Right lobe of liver (tissue), 4 donors: ENCODE measurements around the gene ADNP.

Source experiments
- CTCF ChIP-seq, 4 donors: fragments of 200-600 bp in 3 of 4; fragments of 450-650 bp in 1 of 4; IDR thresholded peaks; one replicate each; pipeline versions ENCODE4 v1.5.1 to v1.8.0; 2016 to 2022; ENCODE audit warnings: antibody characterized with exemption in 4 of 4, mild to moderate bottlenecking in 2 of 4
- POLR2A ChIP-seq: fragments of 450-650 bp; IDR thresholded peaks from one replicate; pipeline ENCODE4 v1.6.1; 2017; ENCODE audit warnings: antibody characterized with exemption, mild to moderate bottlenecking
- donor health status: DM: no; HTN: no; CAD: no.
- donor health status: DM: no; HTN: no; CAD: no.
- donor health status: DM: no; HTN: yes; CAD: no.

GRCh38 chr20:50969912-50970311 is 38.7 kb upstream of the ADNP start:
- TF ChIP-seq CTCF (IDR thresholded peaks at IDR 0.05) (no peak), POLR2A (no peak)
